ENCODE data around the gene ILF2. TPM values are rescaled to one million over a fixed set of nuclear protein-coding genes. Genes with fewer than 3 reads are reported as not detected.

ILF2 gene
- total and polyA plus RNA-seq, 5 donors, result 45.6 to 85.0 (median 67.3) TPM

DNA sequence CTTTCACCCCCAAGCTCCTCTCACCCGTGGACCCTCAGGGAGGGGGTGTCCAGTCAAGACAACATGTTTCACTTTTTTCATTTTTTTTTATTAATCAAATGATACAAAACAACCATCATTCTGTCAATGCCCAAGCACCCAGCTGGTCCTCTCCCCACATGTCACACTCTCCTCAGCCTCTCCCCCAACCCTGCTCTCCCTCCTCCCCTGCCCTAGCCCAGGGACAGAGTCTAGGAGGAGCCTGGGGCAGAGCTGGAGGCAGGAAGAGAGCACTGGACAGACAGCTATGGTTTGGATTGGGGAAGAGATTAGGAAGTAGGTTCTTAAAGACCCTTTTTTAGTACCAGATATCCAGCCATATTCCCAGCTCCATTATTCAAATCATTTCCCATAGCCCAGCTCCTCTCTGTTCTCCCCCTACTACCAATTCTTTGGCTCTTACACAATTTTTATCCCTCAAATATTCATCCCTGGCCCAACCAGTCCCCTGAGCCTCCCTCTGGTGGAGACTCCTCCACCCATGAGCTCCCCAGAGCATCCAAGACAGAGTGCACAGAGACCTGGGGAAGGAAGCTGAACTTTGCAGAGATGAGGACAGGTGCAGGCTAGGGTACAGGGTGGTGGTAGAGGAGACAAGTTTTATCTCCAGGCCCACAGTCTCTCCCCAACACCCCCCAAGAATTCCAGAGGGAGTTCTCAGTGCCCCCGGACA lies 56.4 kb downstream of the ILF2 start:
- intact Hi-C loops (cut with DNase I), result loop anchor here in 1 of 4 donors (5.0 kb wide), 1 partner anchor 42 kb away; no protein-coding TSS in a partner anchor

DNA sequence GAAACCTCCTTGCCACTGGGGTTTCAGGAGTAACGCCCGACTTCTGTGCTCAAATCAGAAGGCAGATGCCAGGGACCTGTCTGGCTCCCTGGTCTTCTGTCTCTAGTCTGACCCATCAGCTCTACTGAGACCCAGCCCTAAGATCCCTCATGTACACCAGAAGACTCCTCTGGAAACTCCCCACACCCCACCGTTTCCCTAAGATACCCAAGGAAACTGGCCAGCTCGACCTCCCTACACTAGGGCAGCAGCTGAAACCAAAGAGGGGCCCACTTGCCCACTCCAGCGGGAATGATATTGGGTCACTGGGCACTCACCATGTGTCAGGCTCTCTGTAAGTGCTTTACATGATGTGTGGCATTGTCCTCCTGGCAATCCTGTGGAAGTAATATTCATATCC lies 57.4 kb downstream of the ILF2 start:
- H3K4me1 ChIP-seq (ENCODE audit: control insufficient read depth, insufficient read depth, low read length), result peaks cover 23% of the 10 kb centered on the region
- intact Hi-C loops (cut with DNase I), result loop anchor here in 1 of 4 donors (5.0 kb wide), 1 partner anchor 41 kb away; no protein-coding TSS in a partner anchor
- no peak overlapping the region for H3K27ac ChIP-seq (ENCODE audit: low read length)
- H3K27me3 ChIP-seq (ENCODE audit: control insufficient read depth, insufficient read depth), result no peaks in the 10 kb centered on the region
- H3K4me3 ChIP-seq (ENCODE audit: low read length), result no peak overlapping the region
- no peak for DNase-seq
- no peak for ATAC-seq
- WGBS, result 76% methylated on average over 5 of the region's 5 CpGs
- no peaks in the 10 kb centered on the region for H3K9me3 ChIP-seq (ENCODE audit: control insufficient read depth, low read length)

More for the DNA sequence above, 56.4 kb downstream of the ILF2 start:
- no peak for DNase-seq
- WGBS, result 70% methylated on average over 2 of the region's 2 CpGs
- Histone ChIP-seq H3K27me3 (ENCODE audit: control insufficient read depth, insufficient read depth) (no peaks in the 10 kb centered on the region), H3K4me1 (ENCODE audit: control insufficient read depth, insufficient read depth, low read length) (peaks cover 20% of the 10 kb centered on the region), H3K4me3 (ENCODE audit: low read length) (no peak overlapping the region), H3K9me3 (ENCODE audit: control insufficient read depth, low read length) (no peaks in the 10 kb centered on the region), H3K27ac (ENCODE audit: low read length) (no peak overlapping the region)
- ATAC-seq, result no peak

- 37% methylated on average over 9 of the region's 9 CpGs for WGBS
These were observed 58.0 kb downstream of the ILF2 start, which contains the start of gene S100A16 for GRCh38 chr1:153612755-153613331. Gene S100A16 (minus strand): TSS chr1:153613137. CDS start chr1:153608151, 4,986 bp downstream.

GRCh38 chr1:153612111-153612754 lies 58.6 kb downstream of the ILF2 start:
- Histone ChIP-seq H3K4me3 (ENCODE audit: low read length) (peak overlapping the region; percentile 70), H3K4me1 (ENCODE audit: control insufficient read depth, insufficient read depth, low read length) (peaks cover 23% of the 10 kb centered on the region), H3K9me3 (ENCODE audit: control insufficient read depth, low read length) (no peaks in the 10 kb centered on the region), H3K27ac (ENCODE audit: low read length) (peak overlapping the region; percentile 78), H3K27me3 (ENCODE audit: control insufficient read depth, insufficient read depth) (no peaks in the 10 kb centered on the region)
- peak in 1 of 2 donors; percentile 18 for ATAC-seq
- DNase-seq, result peak in 1 of 3 donors; percentile 67
- WGBS, result 39% methylated on average over 11 of the region's 11 CpGs
- intact Hi-C loops (cut with DNase I), result loop anchor here in 1 of 4 donors (5.0 kb wide), 1 partner anchor 40 kb away; no protein-coding TSS in a partner anchor

More at GRCh38 chr1:153612755-153613331, 58.0 kb downstream of the ILF2 start, which contains the start of gene S100A16:
- DNase-seq (peak; percentile 87 to 93 (median 92)), ATAC-seq (peak; percentile 71 to 85)
- Histone ChIP-seq H3K4me3 (ENCODE audit: low read length) (peak within 1 kb of the TSS; percentile 70), H3K27me3 (ENCODE audit: control insufficient read depth, insufficient read depth) (no peaks in the 10 kb centered on the region), H3K4me1 (ENCODE audit: control insufficient read depth, insufficient read depth, low read length) (peaks cover 23% of the 10 kb centered on the region), H3K27ac (ENCODE audit: low read length) (peak within 1 kb of the TSS; percentile 78), H3K9me3 (ENCODE audit: control insufficient read depth, low read length) (no peaks in the 10 kb centered on the region)
- intact Hi-C loops (cut with DNase I), result loop anchor here in 1 of 4 donors (5.0 kb wide), 1 partner anchor 41 kb away; no protein-coding TSS in a partner anchor

Small RNAs within 50 kb of the gene (microRNA-seq; reads per million reads assigned to microRNA genes)
- 0 reads per million in 2 donors for gene MIR8083

Other genes starting within 250 kb of the ILF2 start
- gene S100A7, start 210.3 kb downstream of the ILF2 start, total RNA-seq, result not detected
- gene S100A7, start 210.3 kb downstream of the ILF2 start, polyA plus RNA-seq, result not detected
- gene S100A6, start 135.0 kb downstream of the ILF2 start, total RNA-seq, result 100 to 1,000 TPM; 334 to 461 (median 411) TPM
- gene S100A6, start 135.0 kb downstream of the ILF2 start, polyA plus RNA-seq, result 819 TPM
- not detected for gene S100A5, start 130.1 kb downstream of the ILF2 start, total RNA-seq
- gene S100A5, start 130.1 kb downstream of the ILF2 start, polyA plus RNA-seq, result not detected
- 100 to 1,000 TPM in 3 of 4 donors, 10 to 100 TPM in 1; 95.9 to 243 (median 148) TPM for gene S100A4, start 125.2 kb downstream of the ILF2 start, total RNA-seq
- 329 TPM for gene S100A4, start 125.2 kb downstream of the ILF2 start, polyA plus RNA-seq
- 1 to 10 TPM in 2 of 4 donors, under 1 TPM in 2; 0.54 to 2.0 (median 1.1) TPM for gene S100A3, start 121.7 kb downstream of the ILF2 start, total RNA-seq
- gene S100A3, start 121.7 kb downstream of the ILF2 start, polyA plus RNA-seq, result 1.6 TPM
- gene S100A2, start 105.1 kb downstream of the ILF2 start, total RNA-seq, result 1 to 10 TPM in 1 of 4 donors, under 1 TPM in 3; 0.92 to 1.2 (median 0.97) TPM
- gene S100A2, start 105.1 kb downstream of the ILF2 start, polyA plus RNA-seq, result 3.7 TPM
- gene S100A16, start 57.9 kb downstream of the ILF2 start, total RNA-seq, result 10 to 100 TPM; 42.6 to 56.1 (median 44.3) TPM
- 73.9 TPM for gene S100A16, start 57.9 kb downstream of the ILF2 start, polyA plus RNA-seq
- gene S100A14, start 54.7 kb downstream of the ILF2 start, total RNA-seq, result 1 to 10 TPM; 2.5 to 5.6 (median 3.8) TPM
- 4.3 TPM for gene S100A14, start 54.7 kb downstream of the ILF2 start, polyA plus RNA-seq
- 100 to 1,000 TPM; 183 to 265 (median 220) TPM for gene S100A13, start 43.5 kb downstream of the ILF2 start, total RNA-seq
- 295 TPM for gene S100A13, start 43.5 kb downstream of the ILF2 start, polyA plus RNA-seq
- 1,000 to 10,000 TPM; 1,233 to 1,764 (median 1,522) TPM for gene S100A1, start 42.6 kb downstream of the ILF2 start, total RNA-seq
- gene S100A1, start 42.6 kb downstream of the ILF2 start, polyA plus RNA-seq, result 2,571 TPM
- gene CHTOP, start 36.9 kb downstream of the ILF2 start, total RNA-seq, result 10 to 100 TPM; 56.1 to 75.3 (median 66.1) TPM
- gene CHTOP, start 36.9 kb downstream of the ILF2 start, polyA plus RNA-seq, result 65.0 TPM
- 10 to 100 TPM; 42.8 to 66.3 (median 53.7) TPM for gene SNAPIN, start 12.3 kb downstream of the ILF2 start, total RNA-seq
- 75.4 TPM for gene SNAPIN, start 12.3 kb downstream of the ILF2 start, polyA plus RNA-seq
- gene NPR1, start 7.7 kb upstream of the ILF2 start, total RNA-seq, result 10 to 100 TPM; 21.2 to 31.2 (median 25.5) TPM
- 26.0 TPM for gene NPR1, start 7.7 kb upstream of the ILF2 start, polyA plus RNA-seq
- gene INTS3, start 57.1 kb upstream of the ILF2 start, total RNA-seq, result 10 to 100 TPM; 30.6 to 41.8 (median 33.7) TPM
- 26.4 TPM for gene INTS3, start 57.1 kb upstream of the ILF2 start, polyA plus RNA-seq
- 10 to 100 TPM; 16.9 to 22.0 (median 20.1) TPM for gene SLC27A3, start 104.4 kb upstream of the ILF2 start, total RNA-seq
- 26.5 TPM for gene SLC27A3, start 104.4 kb upstream of the ILF2 start, polyA plus RNA-seq

All from right cardiac atrium (tissue), 5 donors.